Coronary artery (tissue), 2 donors: ENCODE measurements around the gene ZDHHC13.

ENCODE experiments used
- DNase-seq: peaks from one replicate; pipeline ENCODE4 v3.0.0-alpha.2; 2017; ENCODE audit warnings: low spot score
- H3K27ac ChIP-seq, 2 donors: fragments of 200-600 bp; sonication (generic); one replicate each; pipeline ENCODE4 v1.5.1; 2016 to 2019
- H3K4me3 ChIP-seq: fragments of 200-600 bp; sonication (generic); 2 replicates; pipeline ENCODE4 v1.5.1; 2016; ENCODE audit warnings: mild to moderate bottlenecking, moderate library complexity
- CTCF ChIP-seq: fragments of 200-600 bp; sonication (generic); IDR thresholded peaks from one replicate; pipeline ENCODE4 v1.5.1; 2019; ENCODE audit warnings: antibody characterized with exemption

ZDHHC13 gene

GRCh38 chr11:19204836-19205235 lies 87.9 kb downstream of the ZDHHC13 start:
- Histone ChIP-seq H3K4me3 (no peak overlapping the region), H3K27ac (no peak overlapping the region)
- TF ChIP-seq CTCF, result no peak
- no peak for DNase-seq

GRCh38 chr11:19208181-19208580 lies 91.2 kb downstream of the ZDHHC13 start:
- no peak for DNase-seq
- no peak for TF ChIP-seq CTCF
- H3K27ac ChIP-seq, result no peak overlapping the region
- H3K4me3 ChIP-seq, result no peak overlapping the region

GRCh38 chr11:19208959-19209546 lies 92.1 kb downstream of the ZDHHC13 start:
- Histone ChIP-seq H3K4me3 (no peak overlapping the region), H3K27ac (no peak overlapping the region)
- no peak for TF ChIP-seq CTCF
- no peak for DNase-seq

- no peak overlapping the region for H3K27ac ChIP-seq
- DNase-seq, result no peak
- no peak for TF ChIP-seq CTCF
- no peak overlapping the region for H3K4me3 ChIP-seq
Measured at GRCh38 chr11:19209617-19210370, 92.8 kb downstream of the ZDHHC13 start.

GRCh38 chr11:19216021-19216420 lies 99.1 kb downstream of the ZDHHC13 start:
- Histone ChIP-seq H3K27ac (no peak overlapping the region), H3K4me3 (no peak overlapping the region)
- no peak for DNase-seq
- TF ChIP-seq CTCF, result no peak

GRCh38 chr11:19216709-19217374 lies 99.9 kb downstream of the ZDHHC13 start:
- no peak for TF ChIP-seq CTCF
- H3K27ac ChIP-seq, result no peak overlapping the region

GRCh38 chr11:19218216-19218615 lies 101.2 kb downstream of the ZDHHC13 start:
- H3K4me3 ChIP-seq, result no peak overlapping the region
- H3K27ac ChIP-seq, result no peak overlapping the region
- no peak for TF ChIP-seq CTCF
- no peak for DNase-seq

More at GRCh38 chr11:19216709-19217374, 99.9 kb downstream of the ZDHHC13 start:
- DNase-seq, result no peak
- no peak overlapping the region for H3K4me3 ChIP-seq
